Activated T-cell treated with anti-CD3 and anti-CD28 coated beads, Interleukin-2, amount 50 U/mL, for 24 hours (primary cell): Measurements from ENCODE around the gene SYT9.

Experiments used
- DNase-seq: peaks from one replicate; pipeline ENCODE4 v3.0.0-alpha.2; 2020
- H3K27ac Mint-ChIP-seq: 2 replicates; pipeline ENCODE4 v1.8.0; 2020; ENCODE audit warnings: mild to moderate bottlenecking, mixed read lengths
- H3K27me3 Mint-ChIP-seq: 2 replicates; pipeline ENCODE4 v1.8.0; 2020; ENCODE audit warnings: mixed read lengths
- H3K36me3 Mint-ChIP-seq: 2 replicates; pipeline ENCODE4 v1.8.0; 2020; ENCODE audit warnings: low read depth, mixed read lengths
- H3K4me1 Mint-ChIP-seq: 2 replicates; pipeline ENCODE4 v1.8.0; 2020; ENCODE audit warnings: low read depth, mixed read lengths
- H3K4me3 Mint-ChIP-seq: 2 replicates; pipeline ENCODE4 v1.8.0; 2020; ENCODE audit warnings: mild to moderate bottlenecking, moderate library complexity, mixed read lengths
- H3K9me3 Mint-ChIP-seq: 2 replicates; pipeline ENCODE4 v1.8.0; 2020; ENCODE audit warnings: mixed read lengths

SYT9 gene

DNA sequence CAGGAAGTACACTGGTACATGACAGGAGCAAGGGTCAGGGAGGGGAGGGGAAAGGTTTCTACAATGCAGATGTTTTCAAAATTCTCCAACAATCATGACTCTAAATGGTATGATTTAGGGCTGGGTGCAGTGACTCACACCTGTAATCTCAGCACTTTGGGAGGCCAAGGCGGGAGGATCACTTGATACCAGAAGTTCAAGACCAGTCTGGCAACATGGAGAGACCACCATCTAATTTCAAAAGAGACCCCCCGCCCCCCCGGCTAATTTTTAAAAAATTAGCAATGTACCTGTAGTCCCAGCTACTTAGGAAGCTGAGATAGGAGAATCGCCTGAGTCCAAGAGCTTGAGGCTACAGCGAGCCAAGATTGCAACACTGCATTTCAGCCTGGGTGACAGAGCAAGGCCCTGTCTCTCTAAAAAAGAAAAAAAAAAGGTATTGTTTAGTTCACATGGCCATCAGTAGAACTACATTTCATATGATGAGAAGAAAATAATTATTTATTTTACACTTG, 217.7 kb downstream of the SYT9 start:
- Mint-ChIP-seq H3K27ac (no peak overlapping the region), H3K4me3 (no peak overlapping the region), H3K36me3 (no peaks in the 10 kb centered on the region), H3K4me1 (peaks cover 2% of the 10 kb centered on the region), H3K27me3 (no peaks in the 10 kb centered on the region), H3K9me3 (no peaks in the 10 kb centered on the region)
- DNase-seq = no peak

DNA sequence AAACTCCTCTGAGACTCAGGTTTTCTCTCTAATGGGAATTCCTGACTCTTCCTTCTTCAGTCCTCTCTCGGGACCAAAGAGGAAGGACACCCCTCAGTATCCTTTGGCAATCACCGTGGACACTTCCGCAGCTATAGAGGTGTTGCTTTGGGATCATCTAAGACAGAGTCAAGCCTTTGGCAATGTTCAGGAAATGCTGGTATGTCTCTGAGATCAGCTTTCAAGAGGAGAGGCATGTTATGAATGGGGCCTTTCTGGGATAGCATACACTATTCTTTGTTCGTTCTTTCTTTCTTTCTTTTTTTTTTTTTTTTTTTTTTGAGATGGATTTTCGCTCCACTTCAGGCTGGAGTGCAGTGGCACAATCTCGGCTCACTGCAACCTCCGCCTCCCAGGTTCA, 219.4 kb downstream of the SYT9 start:
- no peak for DNase-seq
- H3K27me3 Mint-ChIP-seq = no peaks in the 10 kb centered on the region
- H3K4me3 Mint-ChIP-seq = no peak overlapping the region
- H3K36me3 Mint-ChIP-seq = no peaks in the 10 kb centered on the region
- H3K27ac Mint-ChIP-seq = no peak overlapping the region
- H3K4me1 Mint-ChIP-seq = peaks cover 2% of the 10 kb centered on the region
- H3K9me3 Mint-ChIP-seq = no peaks in the 10 kb centered on the region

GRCh38 chr11:7473717-7474116, 222.0 kb downstream of the SYT9 start:
- Mint-ChIP-seq H3K27me3 (no peaks in the 10 kb centered on the region), H3K36me3 (no peaks in the 10 kb centered on the region), H3K4me3 (no peak overlapping the region), H3K27ac (no peak overlapping the region), H3K4me1 (no peaks in the 10 kb centered on the region), H3K9me3 (no peaks in the 10 kb centered on the region)
- DNase-seq = no peak

- Mint-ChIP-seq H3K36me3 (no peaks in the 10 kb centered on the region), H3K27ac (no peak overlapping the region), H3K27me3 (no peaks in the 10 kb centered on the region), H3K9me3 (no peaks in the 10 kb centered on the region), H3K4me1 (no peaks in the 10 kb centered on the region), H3K4me3 (no peak overlapping the region)
- DNase-seq = no peak
These were observed 228.4 kb downstream of the SYT9 start for GRCh38 chr11:7480113-7480512.

DNA sequence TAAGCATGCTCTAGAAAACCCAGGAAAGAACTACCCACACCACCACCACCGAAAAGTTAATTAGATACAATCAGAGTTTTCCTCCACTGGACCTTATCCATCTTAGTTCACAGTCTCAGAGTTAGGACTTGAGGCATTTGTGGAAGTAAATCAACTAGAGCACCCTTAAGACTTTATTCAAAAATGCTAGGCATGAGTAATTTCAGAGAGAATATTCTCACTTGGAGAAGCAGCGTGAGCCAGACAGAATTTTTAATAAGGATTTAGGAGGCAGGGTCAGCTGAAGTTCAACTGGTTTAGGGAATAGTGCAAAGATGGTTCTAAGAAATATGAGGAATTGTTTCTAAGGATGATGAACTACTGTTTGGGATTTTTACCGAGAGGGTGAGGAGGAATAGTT, 232.4 kb downstream of the SYT9 start:
- Mint-ChIP-seq H3K27ac (no peak overlapping the region), H3K9me3 (no peaks in the 10 kb centered on the region), H3K27me3 (no peaks in the 10 kb centered on the region), H3K4me3 (no peak overlapping the region), H3K36me3 (no peaks in the 10 kb centered on the region), H3K4me1 (no peaks in the 10 kb centered on the region)
- no peak for DNase-seq

DNA sequence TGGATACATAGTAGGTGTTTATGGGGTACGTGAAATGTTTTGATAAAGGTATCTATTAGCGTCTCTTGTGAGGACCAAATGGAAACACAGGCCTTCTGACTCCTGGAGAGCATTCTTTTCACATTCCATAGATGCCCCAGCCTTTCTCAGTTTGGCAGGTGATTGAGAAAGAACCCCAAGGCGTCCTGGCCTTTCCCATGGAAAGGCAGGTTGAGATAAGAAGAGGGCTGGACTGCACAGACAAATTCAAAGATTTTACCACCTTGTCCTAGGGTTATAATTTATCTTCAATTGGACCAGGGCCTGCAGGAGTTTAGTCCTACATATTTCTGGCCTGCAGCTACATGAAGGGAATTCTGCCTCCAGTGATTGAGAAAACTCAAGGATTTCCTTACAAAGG, 232.9 kb downstream of the SYT9 start:
- Mint-ChIP-seq H3K9me3 (no peaks in the 10 kb centered on the region), H3K27me3 (no peaks in the 10 kb centered on the region), H3K4me3 (no peak overlapping the region), H3K4me1 (no peaks in the 10 kb centered on the region), H3K27ac (no peak overlapping the region), H3K36me3 (no peaks in the 10 kb centered on the region)
- DNase-seq = no peak

DNA sequence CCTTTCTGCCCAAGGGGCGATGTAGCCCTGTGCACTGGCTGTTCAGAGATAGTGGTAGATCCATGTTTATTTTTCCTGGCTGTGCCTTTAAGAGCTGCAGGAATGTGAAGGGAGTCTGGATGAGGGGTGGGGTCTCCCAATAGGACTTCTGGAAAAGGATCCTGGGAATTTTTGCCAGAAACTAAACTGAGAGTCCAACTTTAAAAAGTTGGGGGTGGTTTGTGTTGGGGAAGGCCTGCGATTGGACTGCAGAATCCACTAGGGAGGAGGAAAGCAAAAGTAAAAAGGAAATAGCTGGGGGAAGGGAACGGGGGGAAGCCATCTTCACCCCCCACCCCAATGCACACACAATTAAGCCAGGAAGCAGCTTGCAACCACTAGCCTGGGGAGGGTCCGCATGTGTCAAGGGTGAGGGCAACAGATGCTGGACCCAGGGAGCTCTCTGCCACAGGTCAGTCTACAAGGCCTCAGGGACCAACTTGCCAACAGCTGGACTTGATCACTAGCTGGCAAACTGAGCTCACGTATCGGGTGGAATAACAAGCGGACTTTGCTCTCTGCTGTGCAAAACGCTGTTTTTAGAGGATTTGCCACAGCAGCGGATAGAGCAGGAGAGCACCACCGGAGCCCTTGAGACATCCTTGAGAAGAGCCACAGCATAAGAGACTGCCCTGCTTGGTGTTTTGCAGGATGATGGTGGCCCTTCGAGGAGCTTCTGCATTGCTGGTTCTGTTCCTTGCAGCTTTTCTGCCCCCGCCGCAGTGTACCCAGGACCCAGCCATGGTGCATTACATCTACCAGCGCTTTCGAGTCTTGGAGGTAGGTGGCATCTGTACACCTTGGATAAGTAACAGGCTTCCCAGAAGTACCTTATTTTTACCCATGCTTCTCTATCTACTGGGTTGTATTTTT, 233.7 kb downstream of the SYT9 start, which contains the start of gene OLFML1:
Gene OLFML1, plus strand, starts transcription at position 321 of the 912 bp plus-strand sequence. Its CDS starts 370 bp downstream, at position 691.
- H3K9me3 Mint-ChIP-seq = no peaks in the 10 kb centered on the region
- no peaks in the 10 kb centered on the region for H3K4me1 Mint-ChIP-seq
- no peak within 1 kb of the TSS for H3K27ac Mint-ChIP-seq
- no peak for DNase-seq
- H3K4me3 Mint-ChIP-seq = no peak within 1 kb of the TSS
- H3K27me3 Mint-ChIP-seq = no peaks in the 10 kb centered on the region
- no peaks in the 10 kb centered on the region for H3K36me3 Mint-ChIP-seq

DNA sequence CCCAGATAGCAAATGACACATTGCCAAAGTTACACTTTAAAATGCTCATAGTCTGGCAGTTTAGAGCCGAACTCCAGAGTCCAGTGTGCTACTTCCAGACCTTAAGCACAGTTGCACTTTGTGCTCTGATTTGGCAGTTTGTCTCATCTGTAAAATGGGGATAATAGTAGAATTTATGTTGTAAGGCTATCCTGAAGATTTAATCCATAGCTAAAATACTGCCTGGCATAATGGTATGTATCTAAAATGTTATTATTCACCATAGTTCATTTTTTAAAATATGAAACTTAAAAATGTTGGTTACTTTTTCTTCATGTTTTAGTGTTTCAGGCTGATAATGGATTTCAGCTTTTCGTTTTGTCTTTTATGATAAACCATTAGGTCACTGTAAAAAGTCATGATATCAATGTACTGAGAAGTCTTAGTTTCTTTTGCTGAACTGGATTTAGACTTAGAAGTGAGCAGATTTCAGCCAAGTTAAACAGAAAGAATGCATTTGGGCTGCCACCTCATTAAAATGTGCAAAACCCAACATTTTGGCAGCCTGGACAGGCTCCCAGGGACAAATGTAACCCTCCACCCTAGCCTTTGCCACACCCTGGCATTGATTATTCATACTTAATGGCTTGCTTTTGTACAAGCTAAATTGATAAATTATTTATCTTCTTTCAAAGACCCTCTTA, 234.5 kb downstream of the SYT9 start:
- no peaks in the 10 kb centered on the region for H3K4me1 Mint-ChIP-seq
- DNase-seq = no peak
- no peaks in the 10 kb centered on the region for H3K36me3 Mint-ChIP-seq
- no peak overlapping the region for H3K4me3 Mint-ChIP-seq
- H3K27me3 Mint-ChIP-seq = no peaks in the 10 kb centered on the region
- H3K27ac Mint-ChIP-seq = no peak overlapping the region
- no peaks in the 10 kb centered on the region for H3K9me3 Mint-ChIP-seq

DNA sequence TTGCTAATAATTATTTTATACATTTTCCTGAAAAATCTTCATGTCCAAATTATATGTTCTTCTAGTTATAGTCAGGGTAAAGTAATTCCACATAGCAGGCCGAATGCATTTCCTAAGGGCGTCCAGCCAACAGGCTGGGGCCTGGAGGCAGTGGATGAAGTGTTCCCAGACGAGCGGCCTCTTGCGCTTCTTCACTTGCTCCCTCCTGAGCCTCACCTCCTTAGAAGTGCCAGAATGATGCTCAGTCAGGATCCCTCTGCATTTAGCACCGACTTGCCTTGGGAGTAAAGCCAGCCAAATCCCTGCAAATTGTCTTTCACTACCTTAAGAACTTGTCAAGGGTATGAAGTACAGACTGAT, 235.1 kb downstream of the SYT9 start:
- no peak overlapping the region for H3K4me3 Mint-ChIP-seq
- no peaks in the 10 kb centered on the region for H3K4me1 Mint-ChIP-seq
- H3K27ac Mint-ChIP-seq = no peak overlapping the region
- no peaks in the 10 kb centered on the region for H3K9me3 Mint-ChIP-seq
- no peaks in the 10 kb centered on the region for H3K36me3 Mint-ChIP-seq
- DNase-seq = no peak
- H3K27me3 Mint-ChIP-seq = no peaks in the 10 kb centered on the region

GRCh38 chr11:7487360-7487759, 235.7 kb downstream of the SYT9 start:
- no peaks in the 10 kb centered on the region for H3K27me3 Mint-ChIP-seq
- no peak overlapping the region for H3K27ac Mint-ChIP-seq
- no peaks in the 10 kb centered on the region for H3K9me3 Mint-ChIP-seq
- H3K36me3 Mint-ChIP-seq = no peaks in the 10 kb centered on the region
- no peak for DNase-seq
- H3K4me1 Mint-ChIP-seq = no peaks in the 10 kb centered on the region
- H3K4me3 Mint-ChIP-seq = no peak overlapping the region

GRCh38 chr11:7488681-7489080, 237.0 kb downstream of the SYT9 start:
- Mint-ChIP-seq H3K9me3 (no peaks in the 10 kb centered on the region), H3K36me3 (no peaks in the 10 kb centered on the region), H3K27ac (no peak overlapping the region), H3K4me1 (no peaks in the 10 kb centered on the region), H3K4me3 (no peak overlapping the region), H3K27me3 (peaks cover under 1% of the 10 kb centered on the region)
- DNase-seq = no peak

DNA sequence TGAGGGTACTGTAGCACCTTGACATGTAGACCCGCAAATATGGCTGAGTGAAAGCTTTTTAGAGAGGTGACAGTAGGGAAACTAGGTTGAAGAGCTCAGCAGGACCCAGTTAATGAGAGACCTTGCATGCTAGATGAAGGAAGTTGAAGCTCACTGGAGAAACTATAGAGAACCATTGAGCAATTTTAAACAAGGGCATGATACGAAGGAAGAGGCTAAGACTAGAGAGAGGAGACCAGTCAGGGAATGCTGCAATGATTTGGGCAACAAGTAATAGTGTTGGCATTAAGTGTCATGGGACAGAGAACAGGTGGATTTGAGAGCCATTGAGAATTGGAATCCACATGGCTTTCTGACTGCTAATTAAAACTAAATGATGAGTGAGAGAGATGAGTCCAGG, 237.7 kb downstream of the SYT9 start:
- Mint-ChIP-seq H3K36me3 (no peaks in the 10 kb centered on the region), H3K27ac (no peak overlapping the region), H3K4me3 (no peak overlapping the region), H3K4me1 (no peaks in the 10 kb centered on the region), H3K27me3 (peaks cover 5% of the 10 kb centered on the region), H3K9me3 (no peaks in the 10 kb centered on the region)
- no peak for DNase-seq

- H3K4me1 Mint-ChIP-seq = no peaks in the 10 kb centered on the region
- DNase-seq = no peak
- H3K27ac Mint-ChIP-seq = no peak overlapping the region
- no peak overlapping the region for H3K4me3 Mint-ChIP-seq
- H3K27me3 Mint-ChIP-seq = peaks cover 6% of the 10 kb centered on the region
- H3K36me3 Mint-ChIP-seq = no peaks in the 10 kb centered on the region
- no peaks in the 10 kb centered on the region for H3K9me3 Mint-ChIP-seq
These were observed 238.3 kb downstream of the SYT9 start for GRCh38 chr11:7490054-7490453.

GRCh38 chr11:7490535-7490934, 238.8 kb downstream of the SYT9 start:
- Mint-ChIP-seq H3K36me3 (no peaks in the 10 kb centered on the region), H3K4me1 (no peaks in the 10 kb centered on the region), H3K27ac (no peak overlapping the region), H3K9me3 (no peaks in the 10 kb centered on the region), H3K27me3 (peaks cover 6% of the 10 kb centered on the region), H3K4me3 (no peak overlapping the region)
- no peak for DNase-seq

DNA sequence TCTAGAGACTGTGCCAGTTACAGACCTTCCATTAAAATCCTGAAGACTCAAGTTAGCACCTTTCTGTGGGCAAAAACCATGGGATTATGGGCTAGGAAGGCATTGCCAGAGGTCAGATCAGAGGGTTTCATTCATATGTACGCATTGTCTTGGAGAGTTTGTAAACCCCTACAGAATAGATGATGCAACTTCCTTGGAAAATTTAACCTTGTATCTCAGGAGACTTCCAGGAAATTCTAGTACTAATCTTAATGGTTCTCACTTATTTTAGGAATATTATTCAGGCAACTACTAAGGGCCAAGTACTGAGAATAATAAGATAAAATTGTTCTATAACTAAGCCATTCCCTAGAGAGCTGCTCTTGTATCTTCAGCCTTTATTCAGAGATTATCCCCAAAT, 240.5 kb downstream of the SYT9 start:
- peaks cover 10% of the 10 kb centered on the region for H3K4me1 Mint-ChIP-seq
- no peaks in the 10 kb centered on the region for H3K9me3 Mint-ChIP-seq
- no peak for DNase-seq
- H3K27me3 Mint-ChIP-seq = peaks cover 6% of the 10 kb centered on the region
- no peak overlapping the region for H3K27ac Mint-ChIP-seq
- no peak overlapping the region for H3K4me3 Mint-ChIP-seq
- H3K36me3 Mint-ChIP-seq = no peaks in the 10 kb centered on the region
